K562 (cell line): ENCODE results near the gene TUB. TPM values are rescaled to one million over a fixed set of nuclear protein-coding genes. Genes with fewer than 3 reads are reported as not detected.

Experiments used
- CHCHD3 ChIP-seq: fragments of 250-450 bp; sonication (Bioruptor Pico); IDR thresholded peaks from 2 replicates; pipeline ENCODE4 v2.1.2; 2022; ENCODE audit warnings: mild to moderate bottlenecking
- ESRRA ChIP-seq: fragments of 450-650 bp; IDR thresholded peaks from 2 replicates; pipeline ENCODE4 v1.6.1; 2014; ENCODE audit warnings: low read depth, mild to moderate bottlenecking, moderate library complexity, borderline replicate concordance
- FOXA3 ChIP-seq, 2 experiments: fragments of 450-650 bp in 1 of 2; sonication (generic) in 1 of 2; formaldehyde crosslinking; IDR thresholded peaks in 1 of 2; conservative IDR thresholded peaks in 1 of 2; 2 replicates each; pipeline versions ENCODE4 v1.4.0 to v1.8.0; 2020 to 2022; ENCODE audit warnings: mild to moderate bottlenecking in 2 of 2, missing genetic modification reagents in 1 of 2
- MTA1 ChIP-seq: fragments of 450-650 bp; IDR thresholded peaks from 2 replicates; pipeline ENCODE4 v1.6.1; 2017; ENCODE audit warnings: borderline replicate concordance
- NR4A1 ChIP-seq, 2 experiments: fragments of 250-450 bp in 1 of 2; fragments of 450-650 bp in 1 of 2; sonication (Bioruptor Pico) in 1 of 2; IDR thresholded peaks; 2 replicates each; pipeline versions ENCODE4 v1.4.0 to v1.6.1; 2016 to 2020; ENCODE audit warnings: mild to moderate bottlenecking in 2 of 2, missing compliant biosample characterization in 1 of 2, missing genetic modification characterization in 1 of 2, moderate library complexity in 1 of 2
- POLR2AphosphoS2 ChIP-seq: IDR thresholded peaks from 2 replicates; pipeline ENCODE4 v1.6.1; 2012; ENCODE audit warnings: low read length, improper control_type of control experiment
- RB1 ChIP-seq: fragments of 450-650 bp; IDR thresholded peaks from 2 replicates; pipeline ENCODE4 v1.6.1; 2017; ENCODE audit warnings: low read depth, mild to moderate bottlenecking
- RFX5 ChIP-seq: IDR thresholded peaks from 2 replicates; pipeline ENCODE4 v1.6.1; 2011; ENCODE audit warnings: low read depth, mild to moderate bottlenecking, improper control_type of control experiment, low read length
- polyA plus RNA-seq, 8 experiments: library from polyadenylated mRNA; depleted of rRNA in 4 of 8; stranded (reverse) in 5 of 8; unstranded in 3 of 8; fragments of >200 nt; fragmentation: Nextera tagmentation in 2 of 8; fragmentation: Illumina TruSeq in 1 of 8; extraction: Ambion mirVana in 2 of 8; extraction: Trizol in 1 of 8; gene quantifications; 2 replicates each; pipeline versions ENCODE4 v1.2.1 to v1.2.3, GENCODE V29; 2011 to 2014; ENCODE audit warnings: inconsistent platforms in 1 of 8, missing spikeins in 1 of 8
- total RNA-seq, 7 experiments: library from RNA; depleted of rRNA in 6 of 7; stranded (reverse); fragments of >200 nt in 6 of 7; fragmentation: Illumina TruSeq in 2 of 7; extraction: Trizol in 2 of 7; gene quantifications; 2 replicates each; pipeline versions ENCODE4 v1.2.1 to v1.2.3, GENCODE V29; 2011 to 2021; ENCODE audit warnings: low replicate concordance in 1 of 7
- TF ChIP-seq, protein P1 (sequence below), 2 experiments: fragments of 450-650 bp; formaldehyde crosslinking in 1 of 2; IDR thresholded peaks; 2 replicates each; pipeline versions ENCODE4 v1.4.0 to v1.6.1; 2014 to 2020; ENCODE audit warnings: mild to moderate bottlenecking in 2 of 2, borderline replicate concordance in 1 of 2, low read depth in 1 of 2
- TF ChIP-seq, protein P2 (sequence below), 3 experiments: fragments of 200-800 bp in 1 of 3; sonication (Bioruptor generic) in 1 of 3; sonication (generic) in 1 of 3; formaldehyde crosslinking in 1 of 3; IDR thresholded peaks; 2 replicates each; pipeline versions ENCODE4 v1.6.1 to v1.8.0; 2016 to 2022; ENCODE audit warnings: mild to moderate bottlenecking in 2 of 3, missing compliant biosample characterization in 2 of 3, missing genetic modification characterization in 2 of 3, missing genetic modification reagents in 1 of 3
- TF ChIP-seq, protein P3 (sequence below), 3 experiments: IDR thresholded peaks in 2 of 3; conservative IDR thresholded peaks in 1 of 3; 2 replicates each; pipeline ENCODE4 v1.5.1; 2011 to 2012; ENCODE audit warnings: low read length in 3 of 3, mild to moderate bottlenecking in 3 of 3, control low read depth in 2 of 3, improper control_type of control experiment in 1 of 3, inconsistent platforms in 1 of 3, low read depth in 1 of 3, mixed read lengths in 1 of 3, moderate library complexity in 1 of 3; ENCODE audit not compliant: insufficient read depth in 2 of 3

The TUB gene
- total and polyA plus RNA-seq, 9 of the 15 experiments (the other 6 are each of a cell fraction or from before 2014, with no cell fraction given): not detected

DNA sequence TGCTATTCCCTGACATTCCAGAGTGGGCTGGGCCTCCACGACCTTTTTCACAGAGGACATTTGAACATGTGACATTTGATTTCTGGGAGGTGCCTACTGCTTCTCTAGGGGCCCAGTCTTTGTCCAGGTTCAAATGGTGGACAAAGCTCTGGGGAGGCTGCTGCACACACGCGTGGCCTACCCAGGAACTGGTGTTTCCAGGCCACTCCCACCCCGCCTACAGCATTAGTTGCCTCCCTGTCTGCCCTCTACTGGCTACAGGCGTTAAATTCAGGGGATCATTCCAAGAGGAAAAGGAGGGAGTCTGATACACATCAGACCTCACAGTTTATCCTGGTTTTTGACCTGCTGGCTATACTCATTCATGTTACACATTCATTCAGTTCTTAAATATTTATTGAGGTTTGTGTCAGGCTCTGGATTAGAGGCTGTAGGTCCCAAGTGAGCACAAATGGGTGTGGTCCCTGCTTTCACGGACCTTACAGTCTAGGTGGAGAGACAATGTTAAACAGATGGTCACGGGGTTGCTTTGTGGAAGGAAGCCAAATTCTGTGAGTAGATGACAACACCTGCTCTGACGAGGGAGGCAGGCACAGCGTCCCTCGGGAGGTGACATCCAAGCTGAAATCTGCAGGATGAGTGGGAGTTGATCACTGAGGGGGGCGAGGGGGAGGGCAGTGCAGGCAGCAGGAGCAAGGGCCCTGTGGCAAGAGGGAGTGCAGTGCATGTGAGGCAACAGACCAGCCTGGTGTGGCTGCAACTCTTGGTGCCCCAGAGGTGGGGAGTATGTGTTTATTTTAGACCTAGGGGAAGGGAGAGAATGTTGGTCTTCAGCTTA lies 11.8 kb downstream of the TUB start (continued):
- TF ChIP-seq, protein P1, sequence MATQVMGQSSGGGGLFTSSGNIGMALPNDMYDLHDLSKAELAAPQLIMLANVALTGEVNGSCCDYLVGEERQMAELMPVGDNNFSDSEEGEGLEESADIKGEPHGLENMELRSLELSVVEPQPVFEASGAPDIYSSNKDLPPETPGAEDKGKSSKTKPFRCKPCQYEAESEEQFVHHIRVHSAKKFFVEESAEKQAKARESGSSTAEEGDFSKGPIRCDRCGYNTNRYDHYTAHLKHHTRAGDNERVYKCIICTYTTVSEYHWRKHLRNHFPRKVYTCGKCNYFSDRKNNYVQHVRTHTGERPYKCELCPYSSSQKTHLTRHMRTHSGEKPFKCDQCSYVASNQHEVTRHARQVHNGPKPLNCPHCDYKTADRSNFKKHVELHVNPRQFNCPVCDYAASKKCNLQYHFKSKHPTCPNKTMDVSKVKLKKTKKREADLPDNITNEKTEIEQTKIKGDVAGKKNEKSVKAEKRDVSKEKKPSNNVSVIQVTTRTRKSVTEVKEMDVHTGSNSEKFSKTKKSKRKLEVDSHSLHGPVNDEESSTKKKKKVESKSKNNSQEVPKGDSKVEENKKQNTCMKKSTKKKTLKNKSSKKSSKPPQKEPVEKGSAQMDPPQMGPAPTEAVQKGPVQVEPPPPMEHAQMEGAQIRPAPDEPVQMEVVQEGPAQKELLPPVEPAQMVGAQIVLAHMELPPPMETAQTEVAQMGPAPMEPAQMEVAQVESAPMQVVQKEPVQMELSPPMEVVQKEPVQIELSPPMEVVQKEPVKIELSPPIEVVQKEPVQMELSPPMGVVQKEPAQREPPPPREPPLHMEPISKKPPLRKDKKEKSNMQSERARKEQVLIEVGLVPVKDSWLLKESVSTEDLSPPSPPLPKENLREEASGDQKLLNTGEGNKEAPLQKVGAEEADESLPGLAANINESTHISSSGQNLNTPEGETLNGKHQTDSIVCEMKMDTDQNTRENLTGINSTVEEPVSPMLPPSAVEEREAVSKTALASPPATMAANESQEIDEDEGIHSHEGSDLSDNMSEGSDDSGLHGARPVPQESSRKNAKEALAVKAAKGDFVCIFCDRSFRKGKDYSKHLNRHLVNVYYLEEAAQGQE (IDR thresholded peaks at IDR 0.05; ENCODE audit: borderline replicate concordance): peak; percentile 29; the same call in 1 of the 2 replicates
- TF ChIP-seq, protein P1 (CRISPR knock-in tag; IDR thresholded peaks at IDR 0.05; ENCODE audit: low read depth): no peak
- TF ChIP-seq RFX5 (no peak), ESRRA (no peak), MTA1 (no peak), CHCHD3 (no peak), FOXA3 (CRISPR knock-in tag; conservative IDR thresholded peaks at IDR 0.05 in 1 of 2, IDR thresholded peaks at IDR 0.05 in 1 of 2) (no peak), NR4A1 (CRISPR knock-in tag; IDR thresholded peaks at IDR 0.05) (no peak), NR4A1 (tag; IDR thresholded peaks at IDR 0.05) (no peak), RB1 (no peak), POLR2AphosphoS2 (no peak)
- TF ChIP-seq, protein P2, sequence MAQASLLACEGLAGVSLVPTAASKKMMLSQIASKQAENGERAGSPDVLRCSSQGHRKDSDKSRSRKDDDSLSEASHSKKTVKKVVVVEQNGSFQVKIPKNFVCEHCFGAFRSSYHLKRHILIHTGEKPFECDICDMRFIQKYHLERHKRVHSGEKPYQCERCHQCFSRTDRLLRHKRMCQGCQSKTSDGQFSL (CRISPR knock-in tag; IDR thresholded peaks at IDR 0.05): no peak
- TF ChIP-seq, protein P2 (tag; IDR thresholded peaks at IDR 0.05): no peak
- TF ChIP-seq, protein P3, sequence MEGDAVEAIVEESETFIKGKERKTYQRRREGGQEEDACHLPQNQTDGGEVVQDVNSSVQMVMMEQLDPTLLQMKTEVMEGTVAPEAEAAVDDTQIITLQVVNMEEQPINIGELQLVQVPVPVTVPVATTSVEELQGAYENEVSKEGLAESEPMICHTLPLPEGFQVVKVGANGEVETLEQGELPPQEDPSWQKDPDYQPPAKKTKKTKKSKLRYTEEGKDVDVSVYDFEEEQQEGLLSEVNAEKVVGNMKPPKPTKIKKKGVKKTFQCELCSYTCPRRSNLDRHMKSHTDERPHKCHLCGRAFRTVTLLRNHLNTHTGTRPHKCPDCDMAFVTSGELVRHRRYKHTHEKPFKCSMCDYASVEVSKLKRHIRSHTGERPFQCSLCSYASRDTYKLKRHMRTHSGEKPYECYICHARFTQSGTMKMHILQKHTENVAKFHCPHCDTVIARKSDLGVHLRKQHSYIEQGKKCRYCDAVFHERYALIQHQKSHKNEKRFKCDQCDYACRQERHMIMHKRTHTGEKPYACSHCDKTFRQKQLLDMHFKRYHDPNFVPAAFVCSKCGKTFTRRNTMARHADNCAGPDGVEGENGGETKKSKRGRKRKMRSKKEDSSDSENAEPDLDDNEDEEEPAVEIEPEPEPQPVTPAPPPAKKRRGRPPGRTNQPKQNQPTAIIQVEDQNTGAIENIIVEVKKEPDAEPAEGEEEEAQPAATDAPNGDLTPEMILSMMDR (IDR thresholded peaks at IDR 0.05 in 2 of 3, conservative IDR thresholded peaks at IDR 0.05 in 1 of 3; ENCODE audit: insufficient read depth in 2 of 3, low read depth in 1 of 3, low read length in 3 of 3): peak; percentile 75 to 77 (median 75)
